Stimulated activated CD4-positive, alpha-beta T cell treated with anti-CD3 and anti-CD28 coated beads, Interleukin-4, amount 100 ng/mL, for 1 hour (primary cell): Measurements from ENCODE around the gene TRIM66.
A peak's percentile ranks its signal among the peaks of the same experiment; 100 is the strongest.

Source experiments
- DNase-seq: peaks from one replicate; pipeline ENCODE4 v3.0.0-alpha.2; 2020

Gene TRIM66

DNA sequence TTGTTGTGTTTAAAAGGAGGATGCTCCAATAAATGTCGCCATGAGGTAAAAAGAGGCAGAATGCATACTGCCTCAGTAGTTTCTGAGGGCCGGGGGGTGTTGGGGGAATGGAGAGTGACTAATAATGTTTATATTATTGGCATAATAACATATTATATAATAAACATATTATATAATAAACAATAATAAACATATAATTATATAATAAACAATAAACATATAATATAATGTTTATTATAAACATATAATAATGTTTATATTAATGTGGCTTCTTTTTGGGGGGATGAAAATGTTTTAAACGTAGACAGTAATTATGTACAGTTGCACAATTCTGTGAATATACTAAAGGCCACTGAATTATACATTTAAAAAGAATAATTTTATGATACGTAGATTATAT is 35.6 kb downstream of the TRIM66 start:
- no peak for DNase-seq

DNA sequence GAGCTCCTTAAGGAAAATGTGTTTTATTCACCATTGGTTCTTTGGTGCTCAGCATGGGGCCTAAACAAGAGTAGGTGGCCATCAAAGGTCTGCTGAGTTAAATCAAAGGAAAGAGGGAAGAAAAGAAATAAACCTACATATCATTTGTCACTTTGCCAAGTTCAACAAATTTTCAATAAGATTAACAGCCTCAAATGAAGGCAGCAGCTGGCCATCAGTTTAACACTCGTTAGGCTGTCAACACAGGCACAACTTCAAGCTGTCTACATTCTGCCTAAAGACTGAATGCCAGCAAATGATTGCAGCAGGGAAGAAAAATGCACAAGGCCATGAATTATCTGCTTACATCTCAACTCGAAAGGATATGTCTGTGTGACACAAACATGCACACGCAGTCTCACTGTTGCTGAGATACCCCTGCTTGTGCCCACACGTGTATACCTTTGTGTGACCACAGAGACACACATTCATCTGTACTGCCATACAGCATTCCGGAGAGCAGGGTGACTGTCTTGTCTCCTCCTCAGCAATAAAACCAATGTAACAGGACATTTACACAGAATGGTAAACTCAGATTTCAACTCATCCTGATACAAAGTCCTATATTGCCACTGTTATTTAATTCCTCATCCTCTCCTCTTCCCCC is 40.1 kb downstream of the TRIM66 start:
- DNase-seq = no peak

DNA sequence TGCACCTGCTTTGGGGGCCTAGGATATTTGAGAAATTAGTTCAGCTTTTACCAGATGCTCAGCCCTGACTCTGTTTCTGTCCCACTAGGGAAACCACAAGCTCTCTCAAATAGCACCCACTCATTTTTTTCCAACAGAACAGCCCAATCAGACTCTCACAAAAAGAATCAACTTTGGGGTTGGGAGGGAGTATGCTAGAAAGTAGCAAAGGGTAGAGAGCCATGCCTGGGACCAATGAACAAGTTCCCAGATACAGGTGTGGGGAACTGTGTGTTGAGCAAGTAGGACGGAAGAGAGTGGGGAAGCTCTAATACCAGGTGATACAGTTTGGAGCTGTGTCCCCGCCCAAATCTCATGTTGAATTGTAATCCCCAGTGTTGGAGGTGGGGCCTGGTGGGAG is 41.1 kb downstream of the TRIM66 start:
- DNase-seq = no peak

GRCh38 chr11:8640267-8640906 is 42.1 kb downstream of the TRIM66 start:
- DNase-seq = no peak

- DNase-seq = no peak
Observed at GRCh38 chr11:8639655-8640054, 42.8 kb downstream of the TRIM66 start.

GRCh38 chr11:8638300-8638699 is 44.2 kb downstream of the TRIM66 start:
- DNase-seq = no peak

GRCh38 chr11:8636127-8636526 is 46.3 kb downstream of the TRIM66 start:
- no peak for DNase-seq

DNA sequence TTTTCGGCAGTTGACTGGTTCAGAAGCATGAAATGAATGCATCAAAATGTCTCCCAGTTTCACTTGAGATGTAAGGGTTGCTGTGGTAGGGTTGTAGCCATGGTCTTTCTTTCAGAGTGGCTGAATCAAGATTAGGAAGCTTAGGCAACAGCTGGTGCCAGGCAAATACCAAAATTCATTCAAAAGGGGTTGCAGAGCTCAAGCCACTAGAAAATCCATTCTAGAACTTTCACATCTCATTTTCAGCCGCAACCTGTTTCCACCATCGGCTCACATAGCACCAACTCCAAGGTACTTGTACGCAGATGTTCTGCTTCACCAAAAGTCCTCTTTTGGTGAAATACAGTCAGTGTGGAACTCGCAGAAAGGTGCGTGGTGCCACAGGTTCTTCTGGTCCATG is 48.0 kb downstream of the TRIM66 start:
- no peak for DNase-seq

DNA sequence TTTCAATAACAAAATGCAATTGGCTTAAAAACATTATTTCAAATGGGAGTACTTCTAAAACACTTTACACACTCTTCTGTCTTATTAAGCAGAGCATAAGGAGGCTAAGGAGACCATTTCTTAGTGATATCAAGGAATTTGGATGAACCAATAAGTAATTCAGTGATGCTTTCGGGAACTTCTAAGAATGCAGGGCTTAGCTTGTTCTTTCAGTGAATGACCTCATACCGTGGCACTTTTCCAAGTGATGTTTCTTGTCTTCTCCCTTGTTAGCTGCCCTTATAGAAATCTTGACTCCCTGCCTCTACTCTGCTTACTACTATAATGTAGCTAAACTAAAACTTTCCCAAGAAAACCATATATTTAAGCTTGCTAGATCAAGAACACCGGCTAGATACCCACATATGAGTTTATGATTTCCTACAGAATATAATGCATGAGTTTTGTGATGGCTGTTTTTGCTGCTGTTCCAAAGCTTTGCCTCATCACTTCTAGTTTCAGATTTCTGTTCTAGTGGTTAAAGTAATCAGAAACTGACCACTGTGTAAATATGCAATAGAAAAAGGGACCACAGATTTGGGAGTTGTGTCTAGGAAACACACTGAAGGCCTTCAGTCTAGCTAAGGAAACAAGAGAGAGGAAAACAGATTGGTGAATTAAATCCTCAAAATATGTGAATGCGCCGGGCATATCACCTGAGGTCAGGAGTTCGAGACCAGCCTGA is 50.9 kb downstream of the TRIM66 start:
- DNase-seq = no peak

- DNase-seq = no peak
Observed at GRCh38 chr11:8624698-8625097, 57.8 kb downstream of the TRIM66 start.

- no peak for DNase-seq
Observed at GRCh38 chr11:8621147-8621546, 61.3 kb downstream of the TRIM66 start.

DNA sequence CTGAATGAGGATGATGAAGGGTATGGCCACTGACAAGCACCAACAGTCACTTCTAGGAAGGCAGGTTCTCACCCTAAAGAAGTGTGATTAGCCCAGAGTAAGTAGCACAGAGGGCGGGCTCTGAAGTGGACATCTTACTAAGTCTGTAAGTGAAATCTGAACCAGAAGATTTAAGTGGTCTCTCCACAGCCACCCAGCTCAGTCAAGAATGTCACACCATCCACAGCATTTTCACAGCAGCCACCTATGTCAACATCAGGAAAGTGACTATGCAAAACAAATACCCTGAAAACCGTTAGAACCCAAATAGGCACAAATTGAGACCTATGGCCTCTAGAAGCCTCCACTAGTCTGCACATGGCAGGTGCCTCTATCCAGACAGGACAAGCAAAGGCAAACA is 65.4 kb downstream of the TRIM66 start:
- DNase-seq = no peak

- no peak for DNase-seq
Observed at GRCh38 chr11:8615291-8616032, 67.0 kb downstream of the TRIM66 start.

DNA sequence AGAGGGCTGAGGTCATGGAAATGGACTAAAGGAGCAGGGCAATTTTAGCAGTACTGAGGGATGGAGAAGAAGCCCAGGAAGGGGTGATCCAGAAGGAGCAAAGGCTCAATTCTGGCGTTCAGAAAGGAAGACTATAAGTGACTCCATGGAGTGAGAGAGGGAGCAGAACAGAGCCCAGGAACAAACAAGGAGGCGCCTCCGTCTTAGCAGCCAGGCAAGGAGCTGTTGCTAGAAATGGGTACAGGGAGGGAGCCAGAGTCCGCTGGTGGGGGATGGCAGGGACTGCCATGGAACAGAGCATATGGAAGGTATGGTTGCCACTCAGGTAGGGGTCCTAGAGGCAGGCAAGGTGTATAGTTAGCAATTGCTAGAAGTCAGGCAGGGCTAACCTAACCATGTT is 68.0 kb downstream of the TRIM66 start:
- no peak for DNase-seq

DNA sequence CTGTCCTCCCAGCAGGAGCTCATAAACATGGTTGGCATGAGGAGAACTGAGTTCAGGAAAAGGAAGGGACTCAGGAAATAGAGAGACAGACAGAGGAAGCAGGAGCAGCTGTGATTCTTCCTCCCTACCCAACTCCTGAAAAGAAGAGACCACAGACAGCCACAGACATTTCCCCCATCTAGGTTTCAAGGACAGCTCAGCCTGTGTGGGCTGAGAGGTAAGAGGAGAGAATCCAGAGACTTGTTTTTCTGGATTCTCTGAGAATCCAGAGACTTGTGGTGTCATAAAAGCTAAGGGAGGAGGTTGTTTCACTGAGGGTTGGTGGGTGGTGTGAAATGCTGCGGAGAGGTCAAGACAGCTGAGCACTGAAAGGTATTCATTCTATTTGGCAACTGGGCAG is 69.4 kb downstream of the TRIM66 start:
- DNase-seq = no peak

GRCh38 chr11:8612522-8612921 is 69.9 kb downstream of the TRIM66 start:
- no peak for DNase-seq

DNA sequence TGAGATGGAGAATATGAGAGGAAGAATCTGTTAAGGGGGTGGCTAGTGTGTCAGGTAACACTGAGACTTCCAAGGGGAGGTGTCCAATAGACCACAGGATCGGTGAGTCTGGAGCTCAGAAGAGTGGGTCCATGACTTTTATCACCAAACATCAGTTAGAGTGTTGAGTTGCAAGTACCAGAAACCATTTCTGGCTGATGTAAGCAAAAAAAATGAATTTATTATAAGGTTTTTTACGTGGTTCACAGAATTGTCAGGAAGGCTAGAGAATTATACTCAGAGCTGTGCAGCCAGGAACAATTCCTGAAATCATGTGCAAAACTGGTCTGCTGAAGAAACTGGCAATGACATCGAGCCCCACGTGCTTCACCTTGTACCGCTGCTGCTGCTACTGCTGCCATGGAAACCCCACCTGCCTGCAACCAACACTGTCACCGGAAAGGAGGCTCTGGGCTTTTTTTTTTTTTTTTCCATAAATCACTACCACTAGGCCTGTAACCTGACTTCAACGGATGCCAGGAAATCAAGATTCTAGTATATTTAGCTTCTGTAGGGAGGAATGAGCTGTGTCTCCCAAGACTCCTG is 71.8 kb downstream of the TRIM66 start:
- DNase-seq = no peak

DNA sequence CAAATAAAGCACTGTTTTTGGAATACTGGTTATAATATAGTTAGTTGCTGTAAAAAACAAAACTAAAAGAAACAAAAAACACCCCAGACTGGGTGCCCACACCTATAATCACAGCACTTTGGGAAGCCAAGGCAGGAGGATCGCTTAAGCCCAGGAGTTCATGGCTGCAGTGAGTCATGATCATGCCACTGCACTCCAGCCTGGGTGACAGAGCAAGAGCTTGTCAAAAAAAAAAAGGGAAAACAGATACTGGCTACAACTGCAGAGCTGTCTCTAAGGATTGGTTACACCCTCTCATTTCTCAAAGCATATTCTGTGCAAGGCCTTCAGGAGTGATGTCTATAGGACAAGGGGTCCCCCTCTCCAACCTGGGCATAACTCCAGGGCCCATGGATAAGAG is 73.8 kb downstream of the TRIM66 start:
- DNase-seq = no peak

- no peak for DNase-seq
Observed at GRCh38 chr11:8605971-8606563, 76.4 kb downstream of the TRIM66 start.

- peak; percentile 28 for DNase-seq
Observed at GRCh38 chr11:8604078-8604723, 78.3 kb downstream of the TRIM66 start.

DNA sequence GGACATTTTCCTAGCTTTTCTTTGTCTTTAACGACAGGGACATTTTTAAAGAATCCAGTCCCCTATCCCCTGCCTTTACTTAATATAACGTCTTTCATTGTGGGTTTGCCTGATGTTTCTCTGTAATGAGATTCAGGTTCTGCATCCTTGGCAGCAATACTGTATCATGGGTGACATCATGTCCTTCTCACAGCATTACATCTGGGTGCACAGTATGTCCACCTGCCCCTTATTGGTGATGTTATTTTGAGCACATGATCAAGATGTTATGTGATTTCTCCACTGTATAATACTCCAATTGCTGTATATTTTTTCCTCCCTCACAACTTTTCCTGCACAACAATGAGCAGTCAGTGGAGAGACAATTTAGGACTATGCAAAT is 78.8 kb downstream of the TRIM66 start:
- no peak for DNase-seq

- no peak for DNase-seq
Observed at GRCh38 chr11:8601376-8602133, 80.9 kb downstream of the TRIM66 start.
